ENCODE data around the gene EIF4A2.

The EIF4A2 gene

DNA sequence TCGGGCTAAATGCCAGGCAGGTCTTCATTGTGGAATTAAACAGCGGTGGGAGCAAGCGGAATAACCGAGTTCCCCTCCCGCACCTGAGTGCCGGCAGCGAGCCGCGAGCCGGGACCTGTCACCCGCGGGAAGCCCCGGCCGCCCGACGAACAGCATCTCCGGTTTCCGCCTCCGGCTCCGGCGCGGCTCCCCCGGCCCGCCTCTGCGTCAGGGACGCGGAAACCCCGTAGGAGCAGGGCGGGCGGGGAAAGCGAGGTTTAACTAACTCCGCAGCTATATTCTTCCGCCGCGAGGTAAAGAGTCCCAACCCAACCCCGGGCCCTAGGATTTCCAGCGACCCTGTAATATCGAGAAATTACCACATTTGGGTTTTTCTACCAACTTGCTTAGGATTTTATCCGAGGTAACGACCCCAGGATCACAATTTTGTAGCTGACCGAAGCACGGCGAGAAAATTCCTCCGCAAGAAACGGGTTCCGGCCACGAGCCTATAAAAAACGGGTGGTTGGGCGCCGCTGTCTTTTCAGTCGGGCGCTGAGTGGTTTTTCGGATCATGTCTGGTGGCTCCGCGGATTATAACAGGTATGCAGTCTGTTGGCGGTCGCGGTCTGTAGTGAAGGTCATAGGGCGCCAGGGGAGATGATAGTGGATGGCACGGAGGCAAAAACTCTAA is at the start of gene EIF4A2:
Gene EIF4A2 (plus strand): TSS at position 520 of the 673 bp plus-strand sequence. CDS start 34 bp downstream, at position 554.
- peak; percentile 86 to 97 (median 92) for DNase-seq (ENCODE audit: low read depth in 2 of 3, low spot score in 2 of 3)

DNA sequence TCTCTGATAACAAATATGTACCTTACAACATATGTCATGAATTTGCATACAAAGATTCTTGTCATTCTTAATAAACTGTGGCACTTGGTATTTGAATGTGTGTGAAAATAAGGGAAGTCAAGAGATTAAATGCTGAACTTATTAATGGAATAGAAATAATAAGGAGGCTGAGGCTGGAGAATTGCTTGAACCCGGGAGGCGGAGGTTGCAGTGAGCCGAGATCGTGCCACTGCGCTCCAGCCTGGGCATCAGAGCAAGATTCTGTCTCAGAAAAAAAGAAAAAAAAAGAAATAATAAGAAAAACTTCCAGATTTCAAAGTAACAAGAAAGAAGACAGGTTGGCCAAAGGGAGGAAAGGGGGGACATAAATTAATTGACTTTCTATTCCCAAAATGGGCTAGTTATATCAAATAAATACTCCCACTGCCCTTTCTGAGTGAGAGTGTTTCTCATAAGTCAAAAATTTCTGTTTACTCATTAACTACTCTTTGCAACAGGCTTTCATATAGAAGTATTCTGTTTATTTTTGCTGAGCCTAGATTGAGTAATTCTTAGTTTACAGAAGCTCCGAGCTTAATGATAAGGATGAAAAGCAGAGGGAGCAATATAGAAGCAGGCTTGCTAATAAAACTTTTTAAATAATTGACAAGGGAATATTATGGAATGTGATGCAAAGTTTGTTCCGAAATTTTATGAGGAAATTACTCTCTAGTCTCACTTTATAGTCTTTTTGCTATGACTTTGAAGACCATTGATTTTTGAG is 40.6 kb upstream of the EIF4A2 start:
- DNase-seq (ENCODE audit: low read depth in 2 of 3, low spot score in 2 of 3): no peak

DNA sequence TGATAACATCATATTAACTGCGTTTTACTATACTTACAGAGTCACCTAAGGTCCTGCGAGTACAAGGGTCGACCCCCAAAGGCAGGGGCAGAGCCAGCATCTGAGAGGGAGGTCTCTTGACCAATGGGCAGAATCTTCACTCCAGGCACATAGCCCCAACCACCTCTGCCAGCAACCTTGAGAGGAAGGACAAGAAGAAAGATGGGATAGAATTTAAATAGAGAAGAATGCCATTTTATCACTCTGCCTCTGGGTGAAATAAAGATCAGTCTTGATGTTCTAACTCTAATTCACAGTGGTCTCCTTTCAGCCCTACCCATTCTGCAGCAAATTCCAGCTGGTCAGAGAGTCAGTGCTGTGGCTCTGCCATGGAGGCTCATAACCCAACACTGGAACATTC is 39.7 kb upstream of the EIF4A2 start:
- no peak for DNase-seq (ENCODE audit: low read depth in 2 of 3, low spot score in 2 of 3)

DNA sequence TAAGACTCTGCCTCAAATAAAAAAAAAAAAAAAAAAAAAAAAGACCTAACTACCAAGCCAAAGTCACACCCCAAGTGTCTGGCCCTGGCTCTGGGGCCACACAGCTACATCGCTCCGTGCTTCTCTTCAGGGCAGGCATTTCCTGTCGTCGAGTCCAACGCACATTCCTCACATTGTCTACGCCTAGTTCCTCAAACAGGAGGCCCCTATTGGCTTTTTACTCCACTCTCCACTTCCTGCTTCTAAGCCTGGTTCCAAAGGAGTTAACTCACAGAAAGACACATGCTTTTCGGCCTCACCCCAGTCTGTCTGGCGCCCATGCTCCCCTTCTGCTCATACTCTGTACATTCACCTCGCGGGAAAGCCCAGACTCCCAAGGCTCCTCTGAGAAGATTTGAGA is 37.4 kb upstream of the EIF4A2 start:
- DNase-seq (ENCODE audit: low read depth in 2 of 3, low spot score in 2 of 3): no peak

DNA sequence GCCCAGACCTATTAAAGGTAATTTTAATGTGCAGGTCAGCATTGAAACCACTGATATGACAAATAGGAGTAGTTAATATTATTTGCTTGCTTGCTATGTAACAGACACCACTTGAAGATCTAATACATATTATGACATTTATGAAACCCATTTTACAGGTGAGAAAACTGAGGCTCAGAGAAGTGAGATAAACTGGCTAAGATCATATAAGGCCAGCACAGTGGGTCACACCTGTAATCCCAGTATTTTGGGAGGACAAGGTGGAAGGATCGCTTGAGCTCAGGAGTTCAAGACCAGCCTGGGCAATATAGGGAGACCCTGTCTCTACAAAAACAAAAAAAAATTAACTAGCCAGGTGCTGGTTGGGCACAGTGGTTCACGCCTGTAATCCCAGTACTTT is 33.1 kb upstream of the EIF4A2 start:
- DNase-seq (ENCODE audit: low read depth in 2 of 3, low spot score in 2 of 3): no peak

DNA sequence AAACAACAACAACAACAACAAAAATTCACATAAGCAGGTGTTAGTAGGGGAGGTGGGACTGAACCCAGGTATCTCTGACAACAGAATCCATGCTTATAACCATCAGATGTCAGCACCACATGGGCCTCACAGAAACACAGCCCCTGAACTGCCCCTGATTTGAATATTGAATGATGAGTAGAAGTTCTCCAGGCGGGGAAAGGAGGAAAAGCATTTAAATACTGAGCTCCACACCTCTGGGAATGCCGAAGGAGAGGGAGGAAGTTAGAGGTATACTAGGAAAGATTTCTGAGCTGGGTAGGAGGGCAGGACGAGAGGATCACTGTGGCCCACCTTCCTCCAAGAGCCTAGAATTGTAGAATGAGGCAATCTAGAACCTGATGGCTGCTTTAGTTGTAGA is 31.9 kb upstream of the EIF4A2 start:
- DNase-seq (ENCODE audit: low read depth in 2 of 3, low spot score in 2 of 3): no peak

DNA sequence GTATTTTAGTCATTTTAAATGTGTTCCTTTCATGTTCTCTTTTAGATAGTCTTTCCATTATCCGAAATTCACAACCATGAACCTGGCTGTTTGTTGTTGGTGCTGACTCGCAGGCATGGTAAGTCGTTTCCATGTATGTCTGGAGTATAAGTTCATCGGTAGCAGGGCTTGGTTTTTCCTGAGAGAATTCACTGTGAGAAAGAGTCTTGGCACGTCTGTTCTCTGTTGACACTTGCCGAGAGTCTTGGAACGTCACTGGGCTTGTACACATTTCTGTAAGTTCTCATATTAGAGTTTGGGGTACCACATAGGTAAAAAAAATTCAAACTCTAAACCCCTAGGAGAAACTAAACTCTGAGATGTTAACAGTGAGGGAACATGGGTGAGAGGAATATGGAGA is 29.4 kb upstream of the EIF4A2 start:
- no peak for DNase-seq (ENCODE audit: low read depth in 2 of 3, low spot score in 2 of 3)

DNA sequence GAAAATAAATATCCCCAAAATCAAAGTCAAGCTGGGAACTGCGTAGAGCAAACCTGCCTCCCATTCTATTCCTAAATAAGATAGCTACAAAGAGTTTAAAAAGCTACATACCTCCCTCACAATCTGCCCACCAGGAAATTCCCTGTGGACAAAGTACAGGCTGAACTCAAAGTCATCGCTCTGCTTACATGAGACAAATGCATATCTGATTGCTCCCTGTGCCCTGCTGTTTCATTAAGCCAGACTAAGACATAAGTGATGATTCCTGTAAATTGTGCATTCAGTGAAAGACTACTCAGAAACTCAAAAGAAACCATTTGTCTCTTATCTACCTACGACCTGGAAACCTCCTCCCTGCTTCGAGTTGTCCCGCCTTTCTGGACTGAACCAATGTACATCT is 28.5 kb upstream of the EIF4A2 start:
- DNase-seq (ENCODE audit: low read depth in 2 of 3, low spot score in 2 of 3): no peak

DNA sequence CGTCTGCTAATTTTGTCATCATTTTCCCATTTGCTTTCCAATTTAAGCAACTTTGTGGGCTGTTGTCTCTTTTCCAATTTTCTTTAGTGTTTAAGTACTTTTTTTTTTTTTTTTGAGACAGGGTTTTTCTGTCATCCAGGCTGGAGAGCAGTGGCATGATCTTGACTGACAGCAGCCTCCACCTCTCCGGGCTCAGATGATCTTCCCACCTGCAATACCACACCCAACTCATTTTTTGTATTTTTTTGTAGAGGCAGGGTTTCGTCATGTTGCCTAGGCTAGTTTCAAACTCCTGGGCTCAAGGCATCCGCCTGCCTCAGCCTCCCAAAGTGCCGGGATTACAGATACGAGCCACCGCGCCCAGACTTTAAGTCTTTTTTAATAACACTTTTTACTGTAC is 26.2 kb upstream of the EIF4A2 start:
- no peak for DNase-seq (ENCODE audit: low read depth in 2 of 3, low spot score in 2 of 3)

DNA sequence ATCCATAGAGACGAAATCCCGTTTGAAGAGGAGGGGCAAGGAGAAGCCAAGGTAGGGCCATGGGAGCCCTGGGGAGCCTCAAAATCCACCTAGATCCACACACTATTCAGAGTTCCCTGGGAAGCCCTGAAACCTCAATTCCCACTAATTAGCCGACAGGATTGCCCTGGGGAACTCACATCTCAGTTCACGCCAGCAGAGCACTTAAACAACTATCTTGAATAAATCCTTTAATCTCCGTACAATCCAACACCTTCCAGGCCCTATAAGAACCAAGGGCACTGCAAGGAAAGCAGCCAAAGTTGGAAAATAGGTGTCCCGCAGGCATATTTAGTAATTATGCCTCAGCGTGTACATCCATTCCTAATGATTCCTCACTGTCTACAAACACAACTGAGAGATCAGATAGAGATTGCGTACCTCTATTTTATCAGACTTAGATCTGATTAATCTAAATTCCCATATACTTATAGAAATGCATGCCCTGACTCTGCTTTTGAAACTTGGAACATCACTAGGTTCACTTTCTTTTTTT is 25.6 kb upstream of the EIF4A2 start:
- no peak for DNase-seq (ENCODE audit: low read depth in 2 of 3, low spot score in 2 of 3)

DNA sequence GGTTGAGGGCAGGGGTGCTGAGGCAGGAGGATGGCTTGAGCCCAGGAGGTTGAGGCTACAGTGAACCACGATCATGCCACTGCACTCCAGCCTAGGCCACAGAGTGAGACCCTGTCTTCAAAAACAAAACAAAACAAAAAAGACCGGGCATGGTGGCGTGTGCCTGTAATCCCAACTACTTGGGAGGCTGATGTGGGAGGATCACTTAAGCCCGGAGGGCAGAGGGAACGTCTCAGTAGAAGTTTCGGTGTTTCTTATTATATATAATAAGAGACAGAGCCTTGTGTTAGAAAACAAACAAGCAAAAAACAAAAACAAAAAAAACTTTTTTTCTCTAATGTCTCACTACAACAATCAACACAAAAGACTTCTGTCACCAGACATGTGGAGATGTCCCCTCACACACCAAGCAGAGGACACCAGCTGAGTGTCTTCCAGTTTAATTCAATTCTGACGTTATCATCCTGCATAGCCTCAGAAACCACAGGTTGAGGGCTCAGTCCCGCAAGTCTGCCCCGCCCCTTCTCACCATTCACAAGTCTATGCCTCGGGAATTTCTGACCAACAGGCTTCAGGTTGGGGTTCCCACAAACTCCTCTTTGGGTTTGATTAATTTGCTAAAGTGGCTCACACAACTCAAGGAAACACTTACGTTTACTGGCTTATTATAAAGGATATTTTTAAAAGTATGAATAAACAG is 24.0 kb upstream of the EIF4A2 start:
- DNase-seq (ENCODE audit: low read depth in 2 of 3, low spot score in 2 of 3): no peak

DNA sequence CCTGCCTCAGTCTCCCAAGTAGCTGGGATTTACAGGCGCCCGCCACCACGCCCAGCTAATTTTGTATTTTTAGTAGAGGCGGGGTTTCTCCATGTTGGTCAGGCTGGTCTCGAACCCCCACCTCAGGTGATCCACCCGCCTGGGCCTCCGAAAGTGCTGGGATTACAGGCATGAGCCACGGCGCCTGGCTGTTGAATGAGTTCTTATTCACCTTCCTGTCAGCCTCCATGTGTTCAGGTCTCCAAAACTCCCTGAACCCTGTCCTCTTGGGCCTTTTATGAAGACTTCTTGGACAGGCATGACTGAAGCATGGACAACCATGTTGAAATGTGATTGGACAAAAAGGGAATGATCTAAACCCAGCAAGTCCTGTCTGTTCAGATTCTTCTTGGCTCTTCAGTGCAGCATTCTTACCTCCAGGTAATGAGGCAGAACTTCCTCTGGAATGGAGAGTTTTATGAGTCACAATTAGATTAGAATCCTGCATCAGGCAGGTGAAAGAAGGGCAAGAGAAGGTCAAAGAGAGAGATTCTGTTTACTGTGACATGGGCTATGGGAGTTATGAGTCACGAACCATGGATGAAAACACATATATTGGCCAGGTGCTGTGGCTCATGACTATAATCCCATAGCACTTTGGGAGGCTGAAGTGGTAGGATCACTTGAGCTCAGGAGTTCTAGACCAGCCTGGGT is 23.1 kb upstream of the EIF4A2 start:
- DNase-seq (ENCODE audit: low read depth in 2 of 3, low spot score in 2 of 3): no peak

DNA sequence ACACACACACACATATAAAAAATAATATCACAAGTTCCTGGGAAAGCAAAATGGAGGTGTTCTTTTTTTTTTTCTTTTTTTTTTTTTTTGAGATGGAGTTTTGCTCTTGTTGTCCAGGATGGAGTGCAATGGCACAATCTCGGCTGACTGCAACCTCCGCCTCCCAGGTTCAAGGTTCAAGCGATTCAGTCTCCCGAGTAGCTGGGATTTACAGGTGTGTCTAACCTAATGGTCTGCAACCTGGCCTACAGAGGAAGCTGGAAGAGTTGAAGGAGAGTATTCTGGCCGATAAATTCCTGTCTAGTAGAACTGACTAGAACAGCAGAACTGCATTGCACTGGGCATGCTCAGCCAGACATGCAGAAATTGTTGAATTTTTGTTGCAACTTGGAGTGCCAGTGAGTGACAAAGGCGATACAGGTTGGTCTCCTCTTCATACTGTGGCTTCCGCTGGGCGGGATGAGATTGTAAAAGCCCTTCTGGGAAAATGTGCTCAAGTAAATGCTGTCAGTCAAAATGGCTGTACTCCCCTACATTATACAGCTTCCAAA is 22.4 kb upstream of the EIF4A2 start:
- DNase-seq (ENCODE audit: low read depth in 2 of 3, low spot score in 2 of 3): no peak

DNA sequence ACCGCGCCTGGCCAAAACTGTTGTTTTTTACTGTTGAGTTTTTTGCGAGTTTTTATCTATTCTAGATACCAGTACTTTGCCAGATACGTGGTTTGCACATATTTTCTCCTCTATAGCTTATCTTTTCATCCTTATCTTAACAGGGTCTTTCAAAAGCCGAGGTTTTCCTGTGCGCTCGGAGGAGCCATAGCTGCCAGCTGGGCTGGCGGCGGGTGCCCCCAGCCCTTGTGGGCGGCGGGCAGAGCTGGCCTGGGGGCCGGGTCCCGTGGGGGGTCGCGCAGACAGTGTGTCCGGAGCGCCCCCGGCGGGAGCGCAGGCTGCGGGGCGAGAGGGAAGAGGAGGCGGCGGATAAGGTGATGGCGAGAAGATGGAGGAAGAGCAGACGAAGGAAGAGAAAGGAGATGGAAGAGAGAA is 11.1 kb upstream of the EIF4A2 start:
- DNase-seq (ENCODE audit: low read depth in 2 of 3, low spot score in 2 of 3): no peak

DNA sequence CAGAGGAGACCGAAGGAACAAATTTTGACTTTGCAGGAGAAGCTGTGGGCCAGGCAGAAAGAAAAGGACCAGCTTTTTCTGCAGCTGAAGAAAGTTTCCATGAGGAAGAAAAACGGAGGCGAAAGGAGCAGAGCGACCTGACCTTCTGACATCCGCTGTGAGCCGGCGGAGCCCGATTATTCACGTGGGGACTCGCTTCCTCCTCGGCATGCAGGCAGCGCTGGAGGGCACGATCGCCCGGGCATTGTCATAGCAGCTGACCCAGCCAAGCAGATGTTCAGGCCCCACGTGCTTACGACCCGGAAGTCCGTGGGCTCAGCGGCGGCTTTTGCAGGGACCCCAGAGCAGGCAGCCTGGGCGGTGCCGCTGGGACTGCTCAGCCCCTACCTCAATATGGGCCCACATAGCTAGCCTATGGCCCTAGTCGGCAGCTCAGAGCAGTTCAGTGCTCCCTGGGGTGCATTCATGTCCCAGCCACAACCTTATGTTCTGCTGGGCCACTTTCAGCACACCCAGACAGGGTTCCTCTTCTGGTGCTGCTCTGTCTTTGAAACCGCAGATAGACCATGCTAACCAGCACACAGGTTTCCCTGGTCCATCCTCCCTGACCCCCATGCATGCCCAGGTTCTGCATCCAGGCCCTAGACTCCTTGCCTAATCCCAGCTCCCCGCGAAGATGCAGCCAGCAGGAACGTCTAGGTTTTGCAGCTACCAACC is 10.5 kb upstream of the EIF4A2 start:
- peak; percentile 50 to 55 (median 53) for DNase-seq (ENCODE audit: low read depth in 2 of 3, low spot score in 2 of 3)

DNA sequence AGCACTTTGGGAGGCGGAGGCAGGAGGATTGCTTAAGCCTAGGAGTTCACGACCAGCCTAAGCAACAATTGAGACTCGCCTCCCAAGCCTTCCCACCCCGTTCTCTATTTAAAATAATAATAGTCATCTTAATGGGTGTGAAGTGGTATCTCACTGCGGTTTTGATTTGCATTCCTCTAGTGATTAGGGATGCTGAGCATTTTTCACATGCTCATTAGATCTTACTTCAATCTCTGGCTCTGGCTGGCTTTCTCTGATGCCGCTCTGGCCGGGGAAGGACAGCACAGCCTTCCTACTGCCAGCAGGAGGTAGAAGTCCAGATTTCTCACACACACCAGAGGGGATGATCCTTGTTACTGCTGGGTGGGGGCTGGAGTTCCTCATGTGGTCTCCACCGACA is 7.4 kb upstream of the EIF4A2 start:
- no peak for DNase-seq (ENCODE audit: low read depth in 2 of 3, low spot score in 2 of 3)

DNA sequence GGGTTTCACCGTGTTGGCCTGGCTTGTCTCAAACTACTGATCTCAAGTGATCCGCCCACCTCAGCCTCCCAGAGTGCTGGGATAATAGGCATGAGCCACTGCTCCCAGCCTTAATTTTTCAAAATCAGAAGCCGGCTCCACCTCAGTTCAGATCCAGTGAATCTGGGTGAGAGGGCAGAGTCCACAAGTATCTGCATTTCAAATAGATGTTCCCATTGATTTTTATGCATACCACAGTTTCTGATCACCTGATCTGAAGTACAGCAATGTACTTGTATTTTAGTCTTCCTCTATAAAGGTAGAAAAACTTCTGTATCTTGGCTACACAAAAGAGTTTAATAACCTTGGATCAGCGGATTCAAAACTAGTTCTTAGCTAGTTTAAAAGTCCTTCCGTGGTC is 4.2 kb upstream of the EIF4A2 start:
- DNase-seq (ENCODE audit: low read depth in 2 of 3, low spot score in 2 of 3): no peak

DNA sequence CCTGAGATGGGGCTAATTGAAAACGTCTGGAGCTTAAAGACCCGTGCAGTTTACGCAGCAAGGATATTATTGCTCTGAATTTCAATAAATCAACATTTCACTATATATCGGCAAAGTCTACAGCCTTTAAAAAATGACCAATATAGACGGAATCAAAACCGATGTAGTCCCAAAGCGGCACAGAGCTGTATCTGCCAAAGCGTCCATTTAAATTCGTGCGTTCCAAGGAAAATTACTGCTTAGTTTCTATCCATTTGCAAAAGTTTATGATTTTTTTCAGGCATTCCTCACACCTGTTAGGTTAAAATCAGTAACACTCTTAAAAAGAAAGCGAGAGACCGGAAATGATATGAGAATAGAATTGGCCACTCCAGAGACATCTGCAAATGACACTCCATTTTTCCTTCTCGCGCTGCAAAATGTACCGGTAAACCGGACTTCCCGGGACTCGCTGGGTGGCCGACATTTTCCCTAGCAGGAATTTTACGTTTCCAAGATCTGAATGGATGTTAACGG is 777 bp upstream of the EIF4A2 start:
- no peak for DNase-seq (ENCODE audit: low read depth in 2 of 3, low spot score in 2 of 3)

DNA sequence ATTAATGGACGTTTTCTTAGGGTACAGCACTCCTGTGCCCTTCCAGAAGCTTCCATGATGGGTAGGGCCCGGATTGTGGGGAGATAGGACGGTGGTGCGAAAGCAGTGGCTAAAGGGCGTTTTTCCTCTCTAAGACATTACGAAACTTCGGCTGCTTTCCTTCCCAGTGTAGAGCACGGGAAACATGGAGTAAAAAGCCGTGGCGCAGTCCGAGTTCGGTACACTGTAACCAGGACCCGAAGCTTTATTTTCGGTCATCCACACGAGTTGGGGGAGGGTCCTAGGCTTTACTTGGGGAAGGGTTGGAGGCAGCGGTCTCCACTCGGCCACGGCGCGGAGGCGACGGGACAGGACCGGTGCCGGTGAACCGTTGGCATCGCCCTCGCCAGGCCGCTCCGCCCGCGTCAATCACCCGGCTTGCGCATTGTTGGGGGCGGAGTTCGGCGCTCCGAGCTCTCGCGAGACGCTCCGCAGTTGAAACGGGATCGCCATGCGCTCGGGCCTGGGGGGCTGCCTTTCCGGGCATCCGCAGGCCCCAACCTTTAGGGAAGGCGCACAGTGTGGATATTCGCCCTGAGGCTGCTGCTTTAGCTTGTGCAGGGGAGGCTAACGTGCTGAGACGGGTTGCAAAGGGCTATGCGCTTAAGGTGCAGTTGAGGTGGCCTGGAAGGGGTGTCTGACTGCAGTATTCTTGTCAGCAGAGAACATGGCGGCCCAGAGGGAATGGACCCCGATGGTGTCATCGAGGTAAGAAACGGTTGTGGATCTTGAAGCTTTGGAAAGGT is 546 bp downstream of the EIF4A2 start:
- DNase-seq (ENCODE audit: low read depth in 2 of 3, low spot score in 2 of 3): peak; percentile 52 to 58 (median 58)
